Body of pancreas (tissue), 4 donors: ENCODE results near the gene CCDC85C. TPM values are rescaled to one million over a fixed set of nuclear protein-coding genes. Genes with fewer than 3 reads are reported as not detected.

Source experiments
- ATAC-seq: fragments of 150-250 bp; one replicate; pipeline ENCODE4 v1.9.1; 2016
- DNase-seq, 4 donors: peaks; one replicate each; pipeline ENCODE4 v3.0.0-alpha.2; 2019
- H3K27ac ChIP-seq, 4 donors: fragments of 200-600 bp; sonication (generic); 1 replicate in 3 of 4; 2 replicates in 1 of 4; pipeline versions ENCODE4 v1.5.1 to v1.6.1; 2016 to 2019; ENCODE audit warnings: mild to moderate bottlenecking in 1 of 4, mixed read lengths in 1 of 4, moderate library complexity in 1 of 4
- H3K27me3 ChIP-seq, 2 donors: fragments of 200-600 bp; sonication (generic); one replicate each; pipeline ENCODE4 v1.6.0; 2016; ENCODE audit warnings: mild to moderate bottlenecking in 1 of 2
- H3K36me3 ChIP-seq, 2 donors: fragments of 200-600 bp; sonication (generic); replicated peaks in 1 of 2; 2 replicates each; pipeline ENCODE4 v1.5.1; 2016; ENCODE audit warnings: low read depth in 2 of 2; ENCODE audit not compliant: insufficient read depth in 1 of 2
- H3K4me1 ChIP-seq: fragments of 200-600 bp; sonication (generic); one replicate; pipeline ENCODE4 v1.6.0; 2016
- H3K4me3 ChIP-seq, 2 donors: fragments of 200-600 bp; sonication (generic); 1 replicate in 1 of 2; 2 replicates in 1 of 2; pipeline ENCODE4 v1.5.1; 2016 to 2019
- H3K9me3 ChIP-seq, 3 donors: fragments of 200-600 bp; sonication (generic); 1 replicate in 2 of 3; 2 replicates in 1 of 3; pipeline ENCODE4 v1.5.1; 2016
- CTCF ChIP-seq, 7 experiments: fragments of 450-650 bp in 4 of 7; fragments of 200-600 bp in 3 of 7; sonication (generic) in 3 of 7; IDR thresholded peaks; one replicate each; pipeline ENCODE4 v1.5.1; 2016 to 2019; ENCODE audit warnings: antibody characterized with exemption in 7 of 7
- POLR2A ChIP-seq, 3 donors: fragments of 450-650 bp; IDR thresholded peaks; one replicate each; pipeline ENCODE4 v1.6.1; 2016; ENCODE audit warnings: antibody characterized with exemption in 3 of 3, mild to moderate bottlenecking in 2 of 3
- WGBS, 2 donors: methylation state at CpG; one replicate each; pipeline ENCODE4 v1.1.5; 2017; 5-methylcytosine and 5-hydroxymethylcytosine counted together
- intact Hi-C: fragments of 100-400 bp; cut with DNase I; formaldehyde crosslinking; loops from one replicate; pipeline ENCODE4 v1.15.1; 2023
- total RNA-seq, 2 donors: library from RNA; depleted of rRNA; stranded (reverse); fragments of >200 nt; gene quantifications; one replicate each; pipeline ENCODE4 v1.1.0, GENCODE V29; 2016

Gene CCDC85C
- total RNA-seq, 2 donors from 2014 or later: 8.9 to 10.1 TPM

GRCh38 chr14:99509871-99510555, 94.0 kb downstream of the CCDC85C start:
- TF ChIP-seq POLR2A (IDR thresholded peaks at IDR 0.05) (no peak), CTCF (IDR thresholded peaks at IDR 0.05) (no peak)
- Histone ChIP-seq H3K4me3 (no peak overlapping the region), H3K27ac (no peak overlapping the region), H3K36me3 (peaks cover 0 to 36% of the 10 kb centered on the region in 2 donors), H3K9me3 (no peaks in the 10 kb centered on the region), H3K4me1 (peaks cover 16% of the 10 kb centered on the region), H3K27me3 (no peaks in the 10 kb centered on the region)
- 93 to 95% methylated on average over 18 to 19 of the region's 27 CpGs for WGBS, 2 donors
- ATAC-seq (no peak), DNase-seq (no peak)
- intact Hi-C loops: no loop called here

- TF ChIP-seq CTCF (IDR thresholded peaks at IDR 0.05) (no peak), POLR2A (IDR thresholded peaks at IDR 0.05) (no peak)
- H3K4me3 ChIP-seq: no peak overlapping the region
- WGBS, 2 donors: 66 to 84% methylated on average over 12 to 23 of the region's 23 CpGs
- H3K27me3 ChIP-seq: no peaks in the 10 kb centered on the region
- H3K4me1 ChIP-seq: peaks cover 16% of the 10 kb centered on the region
- no peaks in the 10 kb centered on the region for H3K9me3 ChIP-seq
- DNase-seq (peak; percentile 73 to 91 (median 90)), ATAC-seq (peak; percentile 77)
- H3K36me3 ChIP-seq: peaks cover 0 to 33% of the 10 kb centered on the region in 2 donors
- peak overlapping the region; percentile 35 to 66 (median 44) for H3K27ac ChIP-seq
- intact Hi-C loops: no loop called here
These were observed 94.9 kb downstream of the CCDC85C start for GRCh38 chr14:99508896-99509629.

GRCh38 chr14:99507860-99508640, 96.0 kb downstream of the CCDC85C start:
- intact Hi-C loops: no loop called here
- H3K27me3 ChIP-seq: no peaks in the 10 kb centered on the region
- no peak overlapping the region for H3K4me3 ChIP-seq
- WGBS, 2 donors: 69 to 72% methylated on average over 13 of the region's 13 CpGs
- peaks cover 4 to 37% of the 10 kb centered on the region in 2 donors for H3K36me3 ChIP-seq
- H3K9me3 ChIP-seq: no peaks in the 10 kb centered on the region
- H3K27ac ChIP-seq: peak overlapping the region in 3 of 4 donors; percentile 35 to 66 (median 53)
- TF ChIP-seq CTCF (IDR thresholded peaks at IDR 0.05) (no peak), POLR2A (IDR thresholded peaks at IDR 0.05) (no peak)
- peaks cover 16% of the 10 kb centered on the region for H3K4me1 ChIP-seq
- ATAC-seq (no peak), DNase-seq (no peak)

GRCh38 chr14:99506276-99506675, 97.7 kb downstream of the CCDC85C start:
- 94 to 96% methylated on average over 6 of the region's 6 CpGs for WGBS, 2 donors
- H3K27me3 ChIP-seq: no peaks in the 10 kb centered on the region
- TF ChIP-seq CTCF (IDR thresholded peaks at IDR 0.05) (no peak), POLR2A (IDR thresholded peaks at IDR 0.05) (no peak)
- no peaks in the 10 kb centered on the region for H3K9me3 ChIP-seq
- H3K4me1 ChIP-seq: peaks cover 16% of the 10 kb centered on the region
- peaks cover 9 to 51% of the 10 kb centered on the region in 2 donors for H3K36me3 ChIP-seq
- H3K4me3 ChIP-seq: no peak overlapping the region
- ATAC-seq (no peak), DNase-seq (no peak)
- intact Hi-C loops: no loop called here
- H3K27ac ChIP-seq: no peak overlapping the region
